ENCODE measurements around the gene DUSP5.

DUSP5 gene

GRCh38 chr10:110481919-110482318 is 15.8 kb upstream of the DUSP5 start:
- no peak for DNase-seq

- no peak for DNase-seq
These were observed 14.1 kb upstream of the DUSP5 start for GRCh38 chr10:110483633-110484032.

- no peak for DNase-seq
These were observed 12.2 kb upstream of the DUSP5 start for GRCh38 chr10:110485541-110485940.

- no peak for DNase-seq
These were observed 10.9 kb upstream of the DUSP5 start for GRCh38 chr10:110486680-110487410.

- DNase-seq: no peak
These were observed 10.0 kb upstream of the DUSP5 start for GRCh38 chr10:110487411-110488331.

GRCh38 chr10:110488332-110488681 is 9.4 kb upstream of the DUSP5 start:
- no peak for DNase-seq

GRCh38 chr10:110488940-110489339 is 8.8 kb upstream of the DUSP5 start:
- DNase-seq: no peak

- no peak for DNase-seq
These were observed 7.1 kb upstream of the DUSP5 start for GRCh38 chr10:110490640-110491039.

- no peak for DNase-seq
These were observed 6.4 kb upstream of the DUSP5 start for GRCh38 chr10:110491346-110491745.

- no peak for DNase-seq
These were observed 5.5 kb upstream of the DUSP5 start for GRCh38 chr10:110492069-110492822.

GRCh38 chr10:110493832-110494426 is 3.8 kb upstream of the DUSP5 start:
- no peak for DNase-seq

GRCh38 chr10:110494532-110494931 is 3.2 kb upstream of the DUSP5 start:
- DNase-seq: no peak

GRCh38 chr10:110495731-110496552 is 1.8 kb upstream of the DUSP5 start:
- DNase-seq: no peak

- no peak for DNase-seq
These were observed 912 bp upstream of the DUSP5 start for GRCh38 chr10:110496553-110497437.

GRCh38 chr10:110498087-110498981 is 627 bp downstream of the DUSP5 start:
- no peak for DNase-seq

GRCh38 chr10:110498982-110499795 is 1.5 kb downstream of the DUSP5 start:
- no peak for DNase-seq

- DNase-seq: no peak
These were observed 2.2 kb downstream of the DUSP5 start for GRCh38 chr10:110499796-110500514.

GRCh38 chr10:110500515-110500905 is 2.8 kb downstream of the DUSP5 start:
- DNase-seq: no peak
